HepG2 (cell line): ENCODE measurements around the gene FGD5. TPM values are rescaled to one million over a fixed set of nuclear protein-coding genes. Genes with fewer than 3 reads are reported as not detected.
A peak's percentile ranks its signal among the peaks of the same experiment; 100 is the strongest.

Experiments used
- ATAC-seq: fragments of 200-7000 bp; cut with Tn5 transposase; 3 replicates; pipeline ENCODE4 v1.9.1; 2020; ENCODE audit warnings: mild to moderate bottlenecking, moderate library complexity
- BruUV-seq: library from RNA; stranded (reverse); fragments of 400-500 nt; replicated peaks from 2 replicates; lab custom pipeline; 2021; lab: Mats Ljungman, UMichigan
- CTCF ChIA-PET: fragments of 300-600 bp; formaldehyde crosslinking; extraction: SDS; loops from one replicate; lab custom pipeline; 2021; ENCODE audit warnings: low total read pairs, inconsistent platforms, low intra/inter-chr PET ratio; lab: Yijun Ruan, JAX
- POLR2A ChIA-PET: fragments of 350-600 bp; sonication (Branson Sonifier 250); formaldehyde crosslinking; loops from one replicate; lab custom pipeline; 2020; ENCODE audit warnings: antibody characterized with exemption, inconsistent platforms; lab: Yijun Ruan, JAX
- DNase-seq: peaks from one replicate; pipeline ENCODE4 v3.0.0-alpha.2; 2015; ENCODE audit warnings: low spot score
- FAIRE-seq: peaks from 3 replicates; lab custom pipeline; 2011; peaks lifted over from hg19 to GRCh38; lab: Jason Lieb, UNC
- H2AFZ ChIP-seq: one replicate; pipeline ENCODE4 v1.6.1; 2011; ENCODE audit warnings: low read length, inconsistent platforms
- H3K27ac ChIP-seq: fragments of 300-600 bp; 3 replicates; pipeline ENCODE4 v1.8.0; 2011; ENCODE audit warnings: mixed run types, mild to moderate bottlenecking, mixed read lengths, low read length, inconsistent platforms; ENCODE audit not compliant: insufficient read depth; ENCODE audit errors: extremely low read length
- H3K27me3 ChIP-seq, 2 experiments: fragments of 200-600 bp in 1 of 2; 2 replicates in 1 of 2; 3 replicates in 1 of 2; pipeline versions ENCODE4 v1.6.0 to v1.8.0; 2011; ENCODE audit warnings: low read length in 2 of 2, mild to moderate bottlenecking in 2 of 2, moderate library complexity in 2 of 2, inconsistent platforms in 1 of 2; ENCODE audit not compliant: insufficient read depth in 2 of 2, control insufficient read depth in 1 of 2
- H3K36me3 ChIP-seq, 2 experiments: fragments of 200-600 bp in 1 of 2; replicated peaks in 1 of 2; 2 replicates in 1 of 2; 3 replicates in 1 of 2; pipeline versions ENCODE4 v1.5.1 to v1.8.0; 2011; ENCODE audit warnings: low read length in 2 of 2, inconsistent platforms in 1 of 2; ENCODE audit not compliant: insufficient read depth in 2 of 2, control insufficient read depth in 1 of 2
- H3K4me1 ChIP-seq: 2 replicates; pipeline ENCODE4 v1.5.1; 2012; ENCODE audit warnings: low read length, inconsistent platforms; ENCODE audit not compliant: insufficient read depth
- H3K4me2 ChIP-seq: 2 replicates; pipeline ENCODE4 v1.6.0; 2011; ENCODE audit warnings: low read depth, low read length, inconsistent platforms
- H3K4me3 ChIP-seq, 3 experiments: fragments of 200-600 bp in 1 of 3; sonication (generic), shearing (Covaris generic) in 1 of 3; replicated peaks in 1 of 3; 2 replicates each; pipeline ENCODE4 v1.5.1; 2011 to 2016; ENCODE audit warnings: low read length in 3 of 3, inconsistent platforms in 2 of 3, low read depth in 2 of 3, mild to moderate bottlenecking in 2 of 3, control low read depth in 1 of 3, mixed read lengths in 1 of 3; ENCODE audit not compliant: insufficient read depth in 1 of 3
- H3K79me2 ChIP-seq: one replicate; pipeline ENCODE4 v1.6.1; 2011; ENCODE audit warnings: low read length, inconsistent platforms; ENCODE audit not compliant: insufficient read depth
- H3K9ac ChIP-seq: 2 replicates; pipeline ENCODE4 v1.6.0; 2011; ENCODE audit warnings: mild to moderate bottlenecking, low read depth, low read length, inconsistent platforms; ENCODE audit not compliant: insufficient read depth
- H3K9me3 ChIP-seq: 2 replicates; pipeline ENCODE4 v1.5.1; 2012; ENCODE audit warnings: mild to moderate bottlenecking, low read length
- H4K20me1 ChIP-seq: 2 replicates; pipeline ENCODE4 v1.6.0; 2011; ENCODE audit warnings: inconsistent platforms, mild to moderate bottlenecking, low read length, moderate library complexity; ENCODE audit not compliant: insufficient read depth
- ARNT ChIP-seq: fragments of 450-650 bp; IDR thresholded peaks from 2 replicates; pipeline ENCODE4 v1.6.1; 2017
- IRF2 ChIP-seq: IDR thresholded peaks from 2 replicates; pipeline ENCODE4 v1.6.1; 2018; ENCODE audit warnings: missing genetic modification reagents, missing compliant biosample characterization
- MTA1 ChIP-seq: sonication (generic); formaldehyde crosslinking; IDR thresholded peaks from 2 replicates; pipeline ENCODE4 v1.4.0; 2020; ENCODE audit warnings: missing genetic modification reagents, mild to moderate bottlenecking, borderline replicate concordance
- PAX8 ChIP-seq: sonication (generic); formaldehyde crosslinking; IDR thresholded peaks from 2 replicates; pipeline ENCODE4 v1.8.0; 2022; ENCODE audit warnings: mild to moderate bottlenecking, missing genetic modification reagents, borderline replicate concordance
- SAFB2 ChIP-seq: sonication (generic); formaldehyde crosslinking; IDR thresholded peaks from 2 replicates; pipeline ENCODE4 v1.5.1; 2020; ENCODE audit warnings: missing genetic modification reagents, low read depth, mild to moderate bottlenecking, borderline replicate concordance
- ZNF430 ChIP-seq: sonication (generic); formaldehyde crosslinking; IDR thresholded peaks from 2 replicates; pipeline ENCODE4 v1.9.0; 2021; ENCODE audit warnings: mild to moderate bottlenecking, missing genetic modification reagents
- ZNF652 ChIP-seq: IDR thresholded peaks from 2 replicates; pipeline ENCODE4 v1.6.1; 2016; ENCODE audit warnings: low read depth, borderline replicate concordance
- WGBS: methylation state at CpG from one replicate; pipeline ENCODE4 v1.1.6; 2017; ENCODE audit warnings: low lambda C conversion rate; 5-methylcytosine and 5-hydroxymethylcytosine counted together
- in situ Hi-C: cut with HindIII; loops from 2 replicates; pipeline ENCODE4 v1.10.0; 2017; ENCODE audit warnings: low pct_unique_long_range_greater_than_20kb; ENCODE audit not compliant: extremely low pct_ligation_motif_present
- intact Hi-C: fragments of 100-400 bp; cut with micrococcal nuclease; formaldehyde crosslinking; loops from one replicate; pipeline ENCODE4 v1.10.0; 2022; ENCODE audit not compliant: unreplicated experiment
- polyA plus RNA-seq, 8 experiments: library from polyadenylated mRNA; depleted of rRNA in 3 of 8; stranded (reverse) in 7 of 8; unstranded in 1 of 8; fragments of >200 nt; fragmentation: Illumina TruSeq in 4 of 8; extraction: Trizol in 4 of 8; gene quantifications; 2 replicates each; pipeline versions ENCODE4 v1.2.1 to v1.2.3, GENCODE V29; 2011 to 2016; ENCODE audit warnings: low read depth in 4 of 8, missing spikeins in 1 of 8, mixed read lengths in 1 of 8; ENCODE audit not compliant: insufficient read depth in 1 of 8
- total RNA-seq, 5 experiments: library from RNA; depleted of rRNA; stranded (reverse); fragments of >200 nt; fragmentation: Illumina TruSeq; extraction: Trizol; gene quantifications; 2 replicates each; pipeline ENCODE4 v1.2.3, GENCODE V29; 2016; ENCODE audit warnings: low read depth in 1 of 5
- TF ChIP-seq, protein P1 (sequence below): sonication (generic); formaldehyde crosslinking; IDR thresholded peaks from 2 replicates; pipeline ENCODE4 v1.4.0; 2020; ENCODE audit warnings: missing genetic modification reagents, borderline replicate concordance
- TF ChIP-seq, protein P2 (sequence below), 2 experiments: sonication (generic) in 1 of 2; formaldehyde crosslinking in 1 of 2; IDR thresholded peaks; 2 replicates each; pipeline versions ENCODE4 v1.4.0 to v1.6.1; 2016 to 2020; ENCODE audit warnings: borderline replicate concordance in 1 of 2, low read depth in 1 of 2, mild to moderate bottlenecking in 1 of 2, missing genetic modification reagents in 1 of 2
- TF ChIP-seq, protein P3 (sequence below): fragments of 450-650 bp; IDR thresholded peaks from 2 replicates; pipeline ENCODE4 v1.6.1; 2016

The FGD5 gene
- total and polyA plus RNA-seq, 2 of the 13 experiments (the other 11 are each of a cell fraction or from before 2014, with no cell fraction given): 0.17 TPM; not detected in 1

DNA sequence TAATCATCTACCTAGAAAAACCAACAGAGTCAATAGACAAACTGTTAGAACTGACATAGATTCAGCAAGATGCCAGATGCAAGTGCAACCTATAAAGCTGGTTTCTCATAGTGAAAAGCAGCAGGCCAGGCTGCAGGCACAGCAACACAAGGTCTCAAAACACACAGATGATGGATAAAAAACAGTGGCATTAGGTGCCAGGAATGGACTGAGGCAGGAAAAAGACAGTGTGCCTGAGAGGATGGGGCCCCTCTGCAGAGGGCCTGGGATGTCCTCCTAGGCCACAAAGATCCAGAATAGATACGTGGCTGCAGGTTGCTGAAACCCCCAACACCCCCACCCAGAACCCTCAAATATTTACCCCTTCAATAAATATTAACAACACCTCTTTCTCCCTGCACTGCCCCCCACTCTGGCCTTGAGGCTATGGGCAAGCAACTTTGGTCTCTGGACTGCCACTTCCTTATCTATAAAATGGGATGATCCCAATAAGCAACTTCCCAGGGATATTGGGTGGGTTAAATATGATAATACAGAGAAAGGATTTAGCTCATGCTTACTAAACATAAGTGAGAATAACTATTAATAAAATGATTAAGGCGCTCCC, 35.2 kb upstream of the FGD5 start (continued):
- TF ChIP-seq, protein P1, sequence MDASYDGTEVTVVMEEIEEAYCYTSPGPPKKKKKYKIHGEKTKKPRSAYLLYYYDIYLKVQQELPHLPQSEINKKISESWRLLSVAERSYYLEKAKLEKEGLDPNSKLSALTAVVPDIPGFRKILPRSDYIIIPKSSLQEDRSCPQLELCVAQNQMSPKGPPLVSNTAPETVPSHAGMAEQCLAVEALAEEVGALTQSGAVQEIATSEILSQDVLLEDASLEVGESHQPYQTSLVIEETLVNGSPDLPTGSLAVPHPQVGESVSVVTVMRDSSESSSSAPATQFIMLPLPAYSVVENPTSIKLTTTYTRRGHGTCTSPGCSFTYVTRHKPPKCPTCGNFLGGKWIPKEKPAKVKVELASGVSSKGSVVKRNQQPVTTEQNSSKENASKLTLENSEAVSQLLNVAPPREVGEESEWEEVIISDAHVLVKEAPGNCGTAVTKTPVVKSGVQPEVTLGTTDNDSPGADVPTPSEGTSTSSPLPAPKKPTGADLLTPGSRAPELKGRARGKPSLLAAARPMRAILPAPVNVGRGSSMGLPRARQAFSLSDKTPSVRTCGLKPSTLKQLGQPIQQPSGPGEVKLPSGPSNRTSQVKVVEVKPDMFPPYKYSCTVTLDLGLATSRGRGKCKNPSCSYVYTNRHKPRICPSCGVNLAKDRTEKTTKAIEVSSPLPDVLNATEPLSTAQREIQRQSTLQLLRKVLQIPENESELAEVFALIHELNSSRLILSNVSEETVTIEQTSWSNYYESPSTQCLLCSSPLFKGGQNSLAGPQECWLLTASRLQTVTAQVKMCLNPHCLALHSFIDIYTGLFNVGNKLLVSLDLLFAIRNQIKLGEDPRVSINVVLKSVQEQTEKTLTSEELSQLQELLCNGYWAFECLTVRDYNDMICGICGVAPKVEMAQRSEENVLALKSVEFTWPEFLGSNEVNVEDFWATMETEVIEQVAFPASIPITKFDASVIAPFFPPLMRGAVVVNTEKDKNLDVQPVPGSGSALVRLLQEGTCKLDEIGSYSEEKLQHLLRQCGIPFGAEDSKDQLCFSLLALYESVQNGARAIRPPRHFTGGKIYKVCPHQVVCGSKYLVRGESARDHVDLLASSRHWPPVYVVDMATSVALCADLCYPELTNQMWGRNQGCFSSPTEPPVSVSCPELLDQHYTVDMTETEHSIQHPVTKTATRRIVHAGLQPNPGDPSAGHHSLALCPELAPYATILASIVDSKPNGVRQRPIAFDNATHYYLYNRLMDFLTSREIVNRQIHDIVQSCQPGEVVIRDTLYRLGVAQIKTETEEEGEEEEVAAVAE (CRISPR knock-in tag): no peak
- TF ChIP-seq SAFB2 (CRISPR knock-in tag): no peak

DNA sequence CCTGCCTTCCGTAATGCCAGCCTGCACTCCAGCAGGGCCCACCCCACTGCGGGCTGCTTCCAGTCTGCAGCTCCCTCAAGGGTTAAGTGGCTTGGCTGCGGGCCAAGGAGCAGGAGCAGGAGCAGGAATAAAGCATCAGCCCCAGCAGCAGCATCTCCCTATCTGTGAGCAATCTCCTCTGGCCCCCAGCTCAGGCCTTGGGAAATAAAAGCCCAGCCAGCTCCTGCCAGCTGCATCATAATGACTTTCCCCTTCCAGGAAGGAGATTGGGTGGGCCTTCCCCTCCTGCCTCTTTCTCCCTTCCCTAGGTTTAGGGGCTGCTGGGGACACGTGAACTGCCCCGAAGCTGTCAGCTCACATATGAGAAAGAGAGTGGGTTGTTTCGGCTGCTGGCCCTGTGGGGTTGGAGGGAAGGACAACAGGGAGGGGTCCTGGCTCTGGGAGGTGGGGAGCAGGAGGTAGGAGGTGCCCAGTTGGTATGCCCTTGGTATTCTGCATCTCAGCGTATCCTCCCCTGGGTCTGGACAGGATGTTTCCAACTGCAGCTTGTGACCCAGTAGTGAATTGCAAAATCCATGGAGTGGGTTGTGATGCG, 34.6 kb upstream of the FGD5 start:
- Histone ChIP-seq H3K4me2 (peak overlapping the region; percentile 10; the same call in 1 of the 2 replicates), H3K9me3 (no peaks in the 10 kb centered on the region), H3K36me3 (no peaks in the 10 kb centered on the region), H3K9ac (no peak overlapping the region), H3K27ac (no peak overlapping the region), H4K20me1 (no peaks in the 10 kb centered on the region), H2AFZ (no peak overlapping the region), H3K4me1 (peaks cover 53% of the 10 kb centered on the region), H3K4me3 (no peak overlapping the region), H3K79me2 (no peaks in the 10 kb centered on the region), H3K27me3 (no peaks in the 10 kb centered on the region)
- ChIA-PET POLR2A (no interaction called here), CTCF (no interaction called here)
- TF ChIP-seq PAX8 (CRISPR knock-in tag) (0 out of 2 replicates have a peak, but pooled peaks have one; percentile 47), IRF2 (CRISPR knock-in tag) (no peak), MTA1 (CRISPR knock-in tag) (0 out of 2 replicates have a peak, but pooled peaks have one; percentile 59), ARNT (no peak), ZNF430 (CRISPR knock-in tag) (0 out of 2 replicates have a peak, but pooled peaks have one; percentile 38), ZNF652 (CRISPR knock-in tag) (peak; percentile 90)
- TF ChIP-seq, protein P2, sequence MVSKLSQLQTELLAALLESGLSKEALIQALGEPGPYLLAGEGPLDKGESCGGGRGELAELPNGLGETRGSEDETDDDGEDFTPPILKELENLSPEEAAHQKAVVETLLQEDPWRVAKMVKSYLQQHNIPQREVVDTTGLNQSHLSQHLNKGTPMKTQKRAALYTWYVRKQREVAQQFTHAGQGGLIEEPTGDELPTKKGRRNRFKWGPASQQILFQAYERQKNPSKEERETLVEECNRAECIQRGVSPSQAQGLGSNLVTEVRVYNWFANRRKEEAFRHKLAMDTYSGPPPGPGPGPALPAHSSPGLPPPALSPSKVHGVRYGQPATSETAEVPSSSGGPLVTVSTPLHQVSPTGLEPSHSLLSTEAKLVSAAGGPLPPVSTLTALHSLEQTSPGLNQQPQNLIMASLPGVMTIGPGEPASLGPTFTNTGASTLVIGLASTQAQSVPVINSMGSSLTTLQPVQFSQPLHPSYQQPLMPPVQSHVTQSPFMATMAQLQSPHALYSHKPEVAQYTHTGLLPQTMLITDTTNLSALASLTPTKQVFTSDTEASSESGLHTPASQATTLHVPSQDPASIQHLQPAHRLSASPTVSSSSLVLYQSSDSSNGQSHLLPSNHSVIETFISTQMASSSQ (IDR thresholded peaks at IDR 0.05; ENCODE audit: low read depth): no peak
- TF ChIP-seq, protein P2 (CRISPR knock-in tag; IDR thresholded peaks at IDR 0.05; ENCODE audit: borderline replicate concordance): peak; percentile 31; the same call in 1 of the 2 replicates
- TF ChIP-seq, protein P3, sequence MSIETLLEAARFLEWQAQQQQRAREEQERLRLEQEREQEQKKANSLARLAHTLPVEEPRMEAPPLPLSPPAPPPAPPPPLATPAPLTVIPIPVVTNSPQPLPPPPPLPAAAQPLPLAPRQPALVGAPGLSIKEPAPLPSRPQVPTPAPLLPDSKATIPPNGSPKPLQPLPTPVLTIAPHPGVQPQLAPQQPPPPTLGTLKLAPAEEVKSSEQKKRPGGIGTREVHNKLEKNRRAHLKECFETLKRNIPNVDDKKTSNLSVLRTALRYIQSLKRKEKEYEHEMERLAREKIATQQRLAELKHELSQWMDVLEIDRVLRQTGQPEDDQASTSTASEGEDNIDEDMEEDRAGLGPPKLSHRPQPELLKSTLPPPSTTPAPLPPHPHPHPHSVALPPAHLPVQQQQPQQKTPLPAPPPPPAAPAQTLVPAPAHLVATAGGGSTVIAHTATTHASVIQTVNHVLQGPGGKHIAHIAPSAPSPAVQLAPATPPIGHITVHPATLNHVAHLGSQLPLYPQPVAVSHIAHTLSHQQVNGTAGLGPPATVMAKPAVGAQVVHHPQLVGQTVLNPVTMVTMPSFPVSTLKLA: no peak
- DNase-seq (no peak), ATAC-seq (peak; percentile 14; the same call in 1 of the 3 replicates), FAIRE-seq (no peak)
- in situ Hi-C loops (loop anchor here (5.0 kb wide), 1 partner anchor 112 kb away; no protein-coding TSS in a partner anchor), intact Hi-C loops (loop anchor here (5.0 kb wide), 1 partner anchor 277 kb away; no protein-coding TSS in a partner anchor)
- BruUV-seq: no TSS peak
- 34% methylated on average over 6 of the region's 8 CpGs for WGBS
